GM04504 (cell line): ENCODE results near the gene SLC25A1.

Experiments used
- DNase-seq: peaks from one replicate; pipeline ENCODE4 v3.0.0-alpha.2; 2012; ENCODE audit warnings: low read depth

SLC25A1 gene

DNA sequence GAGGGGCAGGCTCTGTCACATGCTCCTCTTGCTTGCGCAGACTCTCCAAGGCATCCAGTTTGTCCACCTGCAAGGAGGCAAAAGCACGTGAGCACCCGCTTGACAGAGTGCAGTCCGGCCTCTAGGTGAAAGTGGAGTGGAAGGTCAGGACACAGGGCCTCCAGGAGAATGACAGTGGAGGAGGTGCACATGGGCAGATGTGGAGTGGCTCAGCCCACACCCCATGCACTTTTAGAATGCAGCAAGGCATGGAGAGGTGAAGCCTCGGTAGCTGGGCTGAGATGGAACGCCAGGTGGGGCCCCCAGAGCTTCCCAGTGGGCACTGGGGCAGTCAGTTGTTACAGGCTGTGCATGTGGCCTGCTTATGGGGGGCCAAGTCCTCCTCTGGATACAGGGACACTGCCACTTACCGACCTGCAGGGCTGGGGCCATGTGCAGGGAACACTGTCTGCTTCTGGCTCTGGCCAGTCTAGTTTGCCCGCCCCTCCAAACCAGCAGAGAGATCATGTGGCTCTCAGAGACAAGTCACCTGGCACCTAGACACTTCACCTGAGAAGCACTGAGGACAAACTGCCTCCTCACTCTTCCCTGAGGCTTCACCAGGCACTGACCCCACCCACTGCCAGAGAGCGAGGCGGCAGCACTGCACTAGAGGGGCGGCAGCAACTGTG lies 2.3 kb upstream of the SLC25A1 start:
- DNase-seq, result no peak

DNA sequence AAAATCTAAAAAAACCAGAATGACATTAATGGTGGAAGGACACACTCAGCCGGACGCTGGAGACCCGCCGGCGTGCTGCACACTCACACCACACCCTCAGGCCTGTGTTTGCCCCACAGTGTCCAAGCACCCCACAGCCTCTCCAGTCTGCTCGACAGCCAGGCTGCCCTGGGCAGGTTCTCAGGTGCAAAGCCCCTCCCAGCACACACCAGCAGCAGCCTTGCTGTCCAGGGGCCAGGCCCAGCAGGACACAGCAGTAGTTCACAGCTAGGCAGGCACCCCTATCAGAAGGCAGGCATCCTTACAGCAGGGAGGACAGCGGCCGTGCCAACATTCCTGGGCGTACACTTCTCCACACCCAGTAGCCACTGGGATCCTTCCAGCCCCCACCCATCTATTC lies 1.7 kb upstream of the SLC25A1 start:
- no peak for DNase-seq

DNA sequence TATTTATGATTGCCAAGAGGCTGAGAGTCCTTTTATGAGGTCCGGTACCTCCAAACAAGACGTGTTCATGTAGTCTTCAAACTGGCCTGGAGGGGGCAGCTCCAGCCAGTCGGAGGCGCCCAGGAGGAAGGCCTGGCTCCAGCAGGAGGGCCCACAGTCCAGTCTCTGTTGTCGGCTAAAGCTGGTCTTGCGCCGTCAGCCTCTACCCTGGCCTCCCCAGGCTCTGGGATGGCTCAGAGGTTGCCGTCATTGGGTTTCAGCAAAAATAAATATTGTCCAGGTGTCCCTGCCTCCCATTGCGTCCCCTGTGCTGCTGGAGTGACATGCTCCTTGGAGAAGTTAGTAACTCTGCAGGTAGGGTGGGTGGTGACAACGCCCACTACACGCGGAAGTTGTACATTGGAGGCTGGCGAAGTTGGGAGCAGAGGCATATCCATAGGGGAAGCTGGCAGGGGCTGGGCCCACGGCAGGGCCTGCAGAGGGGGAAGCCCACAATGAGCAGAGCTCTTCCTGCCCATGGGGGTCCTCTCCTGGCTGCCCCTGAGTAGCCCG lies 1.0 kb upstream of the SLC25A1 start:
- DNase-seq, result peak; percentile 58

DNA sequence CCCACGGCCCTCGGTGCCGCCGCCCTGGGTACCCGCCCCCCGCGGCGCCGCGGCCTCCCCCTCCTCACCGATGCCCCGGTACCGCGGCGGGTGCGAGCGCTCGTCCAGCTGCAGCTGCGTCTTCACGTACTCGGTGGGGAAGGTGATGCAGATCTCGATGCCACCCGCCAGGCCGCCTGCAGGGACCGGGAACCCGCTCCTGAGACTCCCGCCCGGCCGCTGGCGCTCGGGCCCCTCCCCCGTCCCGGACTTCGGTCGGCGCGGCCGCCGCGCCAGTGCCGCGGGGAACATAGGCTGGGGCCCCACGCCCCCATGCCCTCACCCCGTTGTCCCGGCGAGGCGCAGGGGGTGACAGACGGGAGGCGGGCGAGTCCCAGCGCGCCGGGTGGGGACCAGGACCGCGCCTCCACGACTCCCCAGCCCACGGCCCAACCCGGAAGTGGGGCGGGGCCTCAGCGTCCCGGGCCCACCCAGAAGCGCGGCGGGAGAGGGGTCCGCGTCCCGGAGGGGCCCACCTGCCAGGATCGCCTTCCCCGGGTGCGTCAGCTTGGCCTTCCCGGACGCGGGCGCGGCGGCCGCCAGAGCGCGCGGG lies 375 bp downstream of the SLC25A1 start:
- DNase-seq, result no peak

DNA sequence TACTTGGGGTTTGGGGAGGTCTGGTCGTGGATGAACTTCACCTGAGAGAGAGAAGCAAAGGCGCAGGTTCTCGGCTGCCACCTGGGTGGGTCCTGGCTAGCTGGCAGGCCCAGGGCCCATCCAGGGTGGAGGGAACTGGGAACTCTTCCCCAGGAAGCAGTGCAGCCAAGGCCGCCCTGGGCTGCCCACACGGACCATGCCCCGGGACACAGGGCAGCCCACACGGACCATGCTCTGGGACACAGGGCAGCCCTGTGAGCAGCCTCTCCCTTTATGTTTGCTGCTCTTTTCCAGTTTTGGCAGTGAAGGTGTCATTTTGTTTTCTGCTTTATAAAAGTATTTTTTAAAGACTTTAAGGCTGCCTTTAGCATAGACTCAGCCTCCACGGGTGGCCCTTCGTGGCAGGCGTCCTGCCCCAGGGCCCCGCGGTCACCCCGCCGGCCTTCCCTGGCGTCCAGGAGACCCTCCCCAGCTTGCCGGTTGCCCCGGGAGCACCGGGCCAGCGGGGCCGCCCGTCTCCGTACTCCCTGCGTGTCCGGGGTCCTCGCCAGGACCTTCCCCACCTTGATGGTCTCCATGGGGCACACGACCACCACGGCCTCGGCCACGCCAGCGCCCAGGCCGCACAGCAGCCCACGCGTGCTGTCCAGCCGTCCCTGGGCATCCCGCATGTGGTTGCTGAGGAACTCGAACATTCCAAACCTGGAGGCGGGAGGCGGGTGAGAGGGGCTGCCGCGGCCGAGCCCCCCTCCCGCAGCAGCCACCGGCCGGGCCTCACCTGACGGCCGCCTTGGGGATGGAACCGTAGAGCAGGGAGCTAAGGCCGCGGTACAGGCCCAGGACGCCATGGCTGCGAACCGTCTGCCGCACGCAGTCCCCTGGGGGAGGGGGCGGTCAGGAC lies 1.1 kb downstream of the SLC25A1 start:
- DNase-seq, result no peak

DNA sequence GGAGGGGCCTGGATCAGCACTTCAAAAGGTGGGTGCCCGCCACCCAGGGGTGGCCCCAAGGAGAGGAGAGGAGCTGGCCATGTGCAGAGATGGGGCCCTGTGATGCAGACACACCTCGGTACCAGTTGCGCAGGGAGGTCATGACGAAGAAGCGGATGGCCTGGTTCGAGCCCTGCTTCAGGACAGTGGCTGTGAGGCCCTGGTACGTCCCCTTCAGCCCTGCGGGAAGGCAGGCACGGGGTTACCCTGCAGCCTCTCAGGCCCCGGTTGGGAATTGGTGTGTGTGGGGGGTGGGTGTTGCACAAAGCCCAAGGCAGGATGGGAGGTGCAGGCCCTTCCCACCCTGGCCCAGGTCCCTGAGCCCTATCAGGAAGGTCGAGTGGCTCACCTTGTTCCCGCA lies 1.8 kb downstream of the SLC25A1 start:
- DNase-seq, result no peak

DNA sequence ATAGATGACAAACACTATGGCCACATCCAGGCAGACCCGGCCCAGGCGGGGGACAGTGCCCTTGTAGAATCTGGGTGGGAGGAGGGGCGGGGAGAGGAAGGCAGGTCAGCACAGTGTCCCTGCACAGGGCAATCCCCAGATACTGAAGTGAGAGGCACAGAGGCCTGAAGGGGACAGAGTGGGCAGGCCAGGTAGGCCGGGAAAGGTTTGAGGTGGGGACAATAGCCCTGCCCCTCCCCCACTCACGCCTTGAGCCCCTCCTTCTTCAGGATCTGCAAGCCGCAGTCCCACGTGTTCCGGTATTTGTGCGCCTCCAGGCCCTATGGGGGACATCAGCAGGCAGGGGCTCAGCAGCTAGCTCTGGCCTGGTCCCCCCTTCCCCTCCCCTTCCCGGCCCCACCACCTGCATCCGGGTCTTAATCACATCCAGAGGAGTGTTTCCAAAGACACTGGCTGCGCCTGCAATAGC lies 2.3 kb downstream of the SLC25A1 start:
- no peak for DNase-seq

DNA sequence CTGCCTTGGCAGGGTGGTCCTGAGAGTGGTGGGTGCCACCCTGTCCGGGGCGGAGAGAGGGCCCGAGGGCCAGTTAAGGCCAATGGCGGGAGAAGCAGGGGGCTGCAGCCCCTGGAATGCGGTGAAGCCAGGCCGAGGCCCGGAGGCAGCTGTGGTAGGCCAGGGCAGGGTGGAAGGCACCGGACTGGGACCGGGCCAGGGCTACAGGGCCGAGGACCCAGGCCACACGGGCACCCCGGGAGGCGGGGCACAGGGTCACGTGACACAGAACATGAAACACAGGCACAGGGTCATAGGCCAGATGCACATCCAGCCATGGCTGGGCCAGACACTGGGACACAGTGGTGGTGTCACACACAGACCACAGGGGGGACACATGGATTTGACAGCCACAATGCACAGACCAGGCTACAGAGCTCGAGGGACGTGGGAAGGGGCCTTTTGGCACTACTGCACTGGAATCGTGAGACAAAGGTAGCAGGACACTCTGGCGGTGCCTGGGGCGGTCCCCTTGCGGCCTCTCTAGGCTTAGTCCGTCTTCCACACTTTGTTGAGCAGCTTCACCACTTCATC lies 2.8 kb downstream of the SLC25A1 start:
- no peak for DNase-seq

DNA sequence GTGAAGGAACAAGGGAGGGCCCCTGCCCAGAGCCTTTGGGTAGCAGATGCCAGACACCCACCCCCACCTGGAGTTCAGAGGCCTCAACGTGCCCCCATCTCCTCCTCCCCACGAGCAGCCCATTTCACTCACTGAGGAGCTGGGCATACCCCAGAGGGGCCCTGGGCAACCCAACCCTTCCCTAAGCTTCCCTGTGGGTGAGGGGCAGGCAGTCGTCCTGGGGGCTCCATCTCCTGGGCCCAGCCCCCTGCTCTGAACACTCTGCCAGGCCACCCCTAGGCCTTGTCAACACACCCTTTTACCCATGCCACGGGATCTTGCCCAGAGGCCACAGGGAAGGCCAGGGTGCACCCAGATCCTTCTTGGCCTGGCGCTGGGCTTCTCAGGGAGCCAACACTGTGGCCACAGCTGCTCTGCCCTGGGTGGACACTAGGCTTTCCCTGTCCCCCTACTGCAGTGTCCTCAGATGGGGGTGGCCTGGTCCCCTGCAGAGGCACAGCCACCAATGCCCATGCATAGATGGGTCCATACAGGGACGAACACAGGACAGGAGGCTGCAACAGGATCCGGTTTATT lies 3.4 kb downstream of the SLC25A1 start:
- DNase-seq, result no peak

DNA sequence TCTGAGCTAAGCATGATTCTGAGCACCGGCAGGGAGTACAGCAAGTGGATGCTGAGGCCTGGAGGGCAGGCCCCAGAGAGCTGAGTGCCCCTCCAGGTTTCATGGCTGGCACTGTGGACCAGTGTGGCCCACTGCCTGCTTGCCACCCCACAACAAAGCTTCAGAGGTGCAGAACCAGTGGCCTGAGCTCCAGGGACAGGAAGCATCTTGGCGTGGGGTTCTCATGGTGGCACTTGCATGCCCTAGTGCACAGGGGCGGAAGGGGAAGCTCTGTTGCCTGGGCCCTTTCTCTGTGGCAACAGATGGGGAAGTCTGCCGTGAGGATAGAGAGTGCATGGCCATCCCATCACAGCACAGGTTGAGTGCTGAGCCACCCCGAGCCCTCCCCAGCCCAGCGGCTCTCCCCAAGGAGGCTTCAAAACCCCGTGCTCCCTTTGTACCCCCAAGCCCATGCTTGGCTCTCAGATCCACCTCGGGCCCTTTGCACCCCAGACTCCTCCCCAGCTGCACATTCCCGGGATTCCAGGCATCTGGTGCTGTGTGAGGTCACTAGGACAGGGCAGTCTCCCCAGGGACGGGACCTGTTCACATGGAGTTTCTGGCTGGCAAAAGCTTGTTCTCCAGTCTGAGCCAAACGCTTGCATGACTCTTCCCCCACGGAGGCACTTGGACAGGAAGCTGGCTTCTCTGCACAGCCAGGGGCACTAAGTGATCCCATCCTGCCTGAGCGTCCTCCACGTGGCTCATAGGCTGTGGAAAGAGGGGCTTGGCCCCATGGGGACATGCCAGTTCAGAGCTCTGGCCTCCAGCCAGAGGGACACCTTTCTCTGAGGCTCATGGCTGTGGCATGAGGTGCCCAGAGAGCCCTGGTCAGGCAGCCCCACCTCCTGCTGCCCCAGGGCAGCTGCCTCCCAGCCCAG lies 4.2 kb downstream of the SLC25A1 start:
- DNase-seq, result peak; percentile 83

DNA sequence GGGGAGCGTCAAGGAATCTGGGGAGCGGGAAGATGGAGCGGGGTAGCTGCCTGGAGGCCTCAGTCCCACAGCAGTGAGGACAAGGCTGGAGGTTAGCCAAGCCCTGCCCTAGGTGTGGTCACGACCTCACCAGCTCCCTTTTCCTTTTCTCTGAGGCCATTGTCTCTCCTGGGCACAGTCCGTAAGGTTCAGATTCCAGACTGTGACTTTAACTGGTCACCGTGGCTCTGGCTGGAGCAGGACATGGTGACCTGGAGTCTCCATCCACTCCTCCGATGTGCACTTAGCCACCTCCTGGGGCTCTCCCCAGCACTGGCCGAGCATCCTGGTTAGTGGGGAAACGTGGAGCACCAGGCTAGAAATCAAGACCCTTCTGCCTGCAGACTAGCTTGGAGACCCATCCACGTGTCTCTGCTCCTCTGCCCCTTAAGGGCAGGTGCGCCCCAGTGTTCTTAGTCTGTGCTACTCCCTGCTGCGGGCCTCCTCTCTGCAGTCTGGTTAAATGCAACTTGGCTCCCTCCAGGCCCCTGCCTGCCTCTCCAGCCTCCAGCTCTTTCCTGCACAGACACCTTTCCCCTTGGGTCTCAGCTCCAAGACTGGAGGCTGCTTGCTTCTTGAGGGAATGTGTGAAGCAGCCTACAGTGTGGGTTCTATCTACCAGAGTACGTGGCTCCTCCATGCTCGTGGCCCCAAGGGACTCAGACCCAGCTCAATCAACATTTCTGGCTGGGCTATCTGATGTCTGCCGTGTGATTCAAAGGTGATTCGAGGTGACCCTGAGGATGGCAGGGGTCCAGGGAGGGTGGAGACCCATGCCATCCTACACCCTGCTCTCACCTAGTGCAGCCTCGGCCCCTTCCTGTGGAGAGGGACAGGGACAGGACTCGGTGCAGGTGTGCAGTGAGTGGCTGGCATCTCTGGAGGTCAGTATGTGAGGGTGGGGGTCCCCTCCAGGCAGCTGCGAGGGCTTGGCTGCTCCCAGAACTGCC lies 5.2 kb downstream of the SLC25A1 start:
- DNase-seq, result no peak

DNA sequence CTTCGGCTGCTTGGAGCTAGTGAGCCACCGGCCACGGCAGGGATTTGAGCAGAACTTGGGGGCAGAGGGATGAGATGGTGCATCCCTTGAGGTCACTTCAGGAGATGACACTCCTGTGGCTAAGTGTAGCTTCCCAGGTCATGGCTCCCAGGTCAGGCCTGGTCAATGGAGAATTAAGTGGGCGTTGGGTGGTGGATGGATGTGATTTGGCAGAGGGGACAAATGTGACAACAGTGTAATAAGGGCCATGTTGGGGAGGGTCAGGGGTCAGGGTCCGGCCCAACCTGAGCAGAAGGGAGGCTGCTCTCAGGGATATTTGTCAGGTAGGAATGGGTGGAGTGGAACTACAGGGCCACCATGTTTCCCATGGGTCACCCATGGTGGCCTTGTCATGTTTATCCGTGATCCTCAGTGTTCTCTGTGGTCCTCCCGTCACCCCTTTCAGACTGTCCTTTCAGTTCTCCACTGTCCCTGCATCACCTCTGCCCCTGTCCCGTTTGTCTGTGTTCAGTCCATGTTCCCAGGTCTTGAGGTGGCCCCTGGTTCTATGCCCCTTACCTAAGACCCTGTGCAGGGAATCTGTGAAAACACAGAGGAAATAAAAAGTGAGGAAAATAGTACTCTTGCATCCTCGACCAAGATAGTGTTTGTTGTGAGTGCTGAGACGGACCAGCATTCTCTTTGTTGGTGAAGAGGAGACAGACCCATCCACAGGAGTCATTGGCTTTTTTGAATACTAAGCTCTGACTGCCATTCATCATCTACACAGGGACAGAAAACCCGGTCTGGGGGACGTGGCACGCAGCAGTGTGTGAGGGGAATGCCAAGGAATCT lies 6.1 kb downstream of the SLC25A1 start:
- DNase-seq, result no peak

DNA sequence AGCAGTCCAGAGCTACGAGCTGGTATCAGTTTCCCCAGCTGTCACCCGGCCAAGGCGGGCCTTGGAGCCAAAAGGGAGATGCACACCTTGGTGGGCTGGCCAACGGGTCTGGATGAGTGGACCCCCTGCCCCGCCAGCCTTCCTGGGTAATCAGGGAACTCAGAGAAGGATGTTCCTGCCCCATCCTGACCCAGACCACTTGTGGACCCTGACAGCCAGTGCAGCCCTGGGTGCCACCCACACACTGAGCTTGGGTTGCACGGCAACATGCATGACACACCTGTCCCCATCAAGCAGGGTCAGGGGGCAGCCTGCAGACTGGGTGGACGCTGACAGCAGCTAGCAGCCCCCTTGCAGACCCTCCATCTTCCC lies 8.6 kb downstream of the SLC25A1 start:
- DNase-seq, result no peak

DNA sequence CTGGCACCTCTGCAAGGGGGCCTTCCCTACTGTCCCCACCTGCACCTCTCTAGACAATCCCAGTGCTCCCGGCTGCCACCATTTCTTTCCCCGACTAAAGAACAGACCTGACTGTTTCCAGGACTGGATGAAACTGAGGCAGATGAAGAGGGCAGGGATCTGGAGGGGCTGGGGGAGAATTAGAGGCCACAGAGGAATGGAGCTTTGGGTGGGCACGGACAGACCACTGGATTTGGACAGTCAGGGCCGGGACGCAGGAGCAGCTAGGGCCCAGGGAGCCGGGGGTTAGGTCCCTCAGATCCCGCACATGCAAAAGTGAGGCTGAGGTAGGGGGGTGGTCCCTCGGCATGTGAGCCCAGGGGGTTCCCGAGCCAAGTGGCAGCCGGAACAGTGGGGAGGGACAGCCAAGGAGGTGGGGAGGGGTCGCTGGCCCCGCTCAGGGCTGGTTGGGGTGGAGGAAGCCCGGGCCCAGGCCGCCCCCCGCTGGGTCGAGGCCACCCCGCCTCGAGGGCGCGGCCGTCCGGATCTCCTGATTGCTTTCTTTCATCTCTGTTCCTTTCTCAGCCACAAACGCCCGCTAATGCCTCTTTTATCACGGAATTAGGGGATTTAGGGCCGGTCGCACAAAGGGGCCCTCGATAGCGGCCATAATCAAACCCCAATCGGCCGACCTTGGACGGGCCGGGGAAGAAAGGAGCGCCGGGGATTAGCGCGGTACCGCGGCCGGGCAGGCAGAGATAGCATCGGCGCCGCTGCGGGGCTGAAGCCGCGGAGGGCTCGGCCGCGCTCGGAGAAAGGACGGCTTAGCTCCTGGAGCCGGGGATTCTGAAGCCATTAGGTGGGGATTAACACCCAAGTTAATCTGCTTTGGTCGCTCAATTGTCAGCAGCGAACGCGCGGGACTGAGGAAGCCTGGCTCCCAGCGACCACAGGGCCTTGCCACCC lies 9.3 kb downstream of the SLC25A1 start:
- no peak for DNase-seq

DNA sequence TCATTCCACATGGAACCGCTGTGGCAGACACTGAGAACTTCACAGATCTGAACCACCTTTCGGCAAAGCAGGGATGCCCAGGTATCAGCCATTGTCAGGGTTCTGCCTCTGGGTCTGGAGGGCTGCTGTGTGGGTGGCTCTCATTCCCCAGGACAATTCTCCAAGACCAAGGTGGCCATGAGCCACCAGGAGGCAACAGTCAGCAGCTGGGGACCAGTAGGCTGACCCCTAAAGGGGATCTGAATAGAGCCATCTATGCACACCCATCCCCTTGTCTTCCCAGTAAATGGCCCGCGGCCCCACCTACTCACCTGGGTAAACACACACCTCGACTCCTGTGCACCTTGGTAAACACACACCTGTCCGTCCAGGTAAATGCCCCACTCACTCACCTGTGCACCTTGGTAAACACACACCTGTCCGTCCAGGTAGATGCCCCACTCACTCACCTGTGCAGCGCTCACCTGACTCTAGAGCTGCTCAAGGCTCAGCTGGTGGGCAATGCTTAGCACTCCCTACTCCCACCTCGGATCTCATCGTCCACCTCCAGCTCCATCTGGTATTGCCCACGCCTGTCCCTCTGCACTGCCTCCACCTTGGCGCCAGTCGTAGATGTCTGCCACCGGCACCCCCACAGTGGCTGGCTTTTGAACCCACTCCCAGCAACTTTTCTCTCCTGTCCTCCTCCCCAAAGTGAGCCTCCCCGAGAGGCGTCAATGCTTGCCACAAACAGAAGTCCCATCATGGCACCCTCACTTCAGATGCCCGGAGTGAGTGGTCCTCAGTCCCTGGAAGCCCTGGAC lies 10.2 kb downstream of the SLC25A1 start:
- DNase-seq, result no peak

DNA sequence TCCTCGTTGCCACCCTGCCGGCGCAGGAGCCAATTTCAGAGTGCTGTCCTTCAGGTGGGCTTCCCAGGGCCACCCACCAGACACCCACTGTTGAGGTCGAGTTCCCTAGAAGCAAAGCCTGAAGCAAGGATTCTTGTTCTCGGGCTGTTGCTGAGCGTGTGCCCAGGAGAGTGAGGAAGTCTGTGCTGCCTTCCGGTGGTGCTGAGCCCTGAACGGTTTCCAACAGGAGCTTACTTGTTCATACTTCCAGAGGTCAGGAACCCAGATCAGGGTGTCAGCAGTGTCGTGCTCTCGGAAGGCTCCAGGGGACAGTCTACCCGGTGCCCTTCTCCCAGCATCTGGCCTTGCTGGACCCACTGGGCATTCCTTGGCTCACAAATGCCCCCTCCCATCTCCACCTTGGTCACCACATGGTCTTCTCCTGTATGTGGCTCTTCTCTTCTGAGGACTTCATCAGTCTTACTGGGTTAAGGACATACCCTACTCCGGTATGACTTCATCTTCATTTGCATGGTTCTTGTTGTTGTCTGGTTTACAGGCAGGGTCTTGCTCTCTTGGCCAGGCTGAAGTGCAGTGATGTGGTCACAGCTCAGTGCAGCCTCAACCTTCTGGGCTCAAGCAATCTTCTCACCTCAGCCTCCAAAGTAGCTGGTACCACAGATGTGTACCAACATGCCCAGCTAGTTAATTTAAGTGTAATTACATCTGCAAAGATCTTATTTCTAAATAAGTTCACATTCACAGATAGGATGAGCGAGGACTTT lies 11.2 kb downstream of the SLC25A1 start:
- no peak for DNase-seq
